H1 (cell line): Measurements from ENCODE around the gene ZNF441. TPM values are rescaled to one million over a fixed set of nuclear protein-coding genes. Genes with fewer than 3 reads are reported as not detected.

Source experiments
- RNF2 ChIP-seq: fragments of 200-900, 300-1000 bp; sonication (generic); IDR thresholded peaks from 2 replicates; pipeline ENCODE4 v1.7.1; 2016; ENCODE audit warnings: borderline replicate concordance, low read depth, mild to moderate bottlenecking, antibody characterized with exemption, low read length; ENCODE audit not compliant: poor library complexity, severe bottlenecking; ENCODE audit errors: missing control alignments
- TAF1 ChIP-seq: IDR thresholded peaks from 2 replicates; pipeline ENCODE4 v1.6.1; 2011; ENCODE audit warnings: mild to moderate bottlenecking, low read depth, low read length
- polyA plus RNA-seq, 7 experiments: library from polyadenylated mRNA; depleted of rRNA in 3 of 7; stranded (reverse) in 5 of 7; unstranded in 2 of 7; fragments of >200 nt in 5 of 7; fragments of 200-250 nt in 2 of 7; gene quantifications; 1 replicate in 5 of 7; 2 replicates in 1 of 7; 4 replicates in 1 of 7; pipeline versions ENCODE4 v1.2.1 to v1.2.3, GENCODE V29; 2011 to 2013; ENCODE audit warnings: missing spikeins in 2 of 7, mixed read lengths in 2 of 7
- total RNA-seq: library from RNA; stranded (reverse); fragmentation: NEBNext Ultra II Directional; extraction: Animal tissue kit (Norgen Biotek cat#: 25700); gene quantifications from 2 replicates; pipeline ENCODE4 v1.2.1, GENCODE V29; 2021

ZNF441 gene
- total and polyA plus RNA-seq, 2 of the 8 experiments (the other 6 are each of a cell fraction or from before 2014, with no cell fraction given), result 0.09 to 0.48 TPM

DNA sequence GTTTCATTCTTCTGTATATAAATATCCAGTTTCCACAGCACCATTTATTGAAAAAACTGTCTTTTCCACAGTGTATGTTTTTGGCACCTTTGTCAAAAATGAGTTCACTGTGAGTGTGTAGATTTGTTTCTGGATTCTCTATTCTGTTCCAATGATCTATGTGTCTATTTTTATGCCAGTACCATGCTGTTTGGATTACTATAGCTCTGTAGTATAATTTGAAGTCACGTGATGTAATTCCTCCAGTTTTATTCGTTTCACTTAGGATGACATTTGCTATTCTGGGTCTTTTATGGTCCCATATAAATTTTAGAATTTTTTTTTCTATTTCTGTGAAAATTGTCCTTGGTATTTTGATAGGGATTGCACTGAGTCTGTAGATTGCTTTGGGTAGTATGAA is 17.0 kb upstream of the ZNF441 start (continued):
- TF ChIP-seq RNF2 (no peak), TAF1 (no peak)
- TF ChIP-seq, all 59 proteins: peak for 0
